SK-N-SH (cell line): ENCODE results near the gene TGFBI. TPM values are rescaled to one million over a fixed set of nuclear protein-coding genes. Genes with fewer than 3 reads are reported as not detected.

Experiments used
- CTCF ChIA-PET: fragments of 300-600, 350-600 bp; formaldehyde crosslinking; extraction: SDS; loops from one replicate; lab custom pipeline; 2021; lab: Yijun Ruan, JAX
- POLR2A ChIA-PET: fragments of 350-600 bp; sonication (Branson Sonifier 250); formaldehyde crosslinking; extraction: SDS; loops from one replicate; lab custom pipeline; 2020; ENCODE audit warnings: antibody characterized with exemption, inconsistent platforms; lab: Yijun Ruan, JAX
- DNase-seq: peaks from one replicate; pipeline ENCODE4 v3.0.0; 2012
- H2AFZ ChIP-seq: fragments of 200-600 bp; sonication (generic); 2 replicates; pipeline ENCODE4 v1.8.1; 2016; ENCODE audit warnings: antibody characterized with exemption, mild to moderate bottlenecking, low read depth
- H3F3A ChIP-seq: fragments of 200-600 bp; sonication (generic); replicated peaks from 2 replicates; pipeline ENCODE3; 2016; ENCODE audit warnings: antibody characterized with exemption, mild to moderate bottlenecking; ENCODE audit not compliant: insufficient read depth
- H3K27ac ChIP-seq, 2 experiments: fragments of 200-500 bp in 1 of 2; fragments of 200-600 bp in 1 of 2; sonication (Bioruptor generic) in 1 of 2; sonication (generic), shearing (Covaris generic) in 1 of 2; 2 replicates each; pipeline versions ENCODE4 v1.5.1 to v1.6.1; 2014 to 2016; ENCODE audit warnings: low read depth in 2 of 2, inconsistent platforms in 1 of 2, low read length in 1 of 2, mild to moderate bottlenecking in 1 of 2, mixed read lengths in 1 of 2
- H3K27me3 ChIP-seq: fragments of 200-600 bp; sonication (generic), shearing (Covaris generic); 2 replicates; pipeline ENCODE4 v1.6.1; 2016; ENCODE audit warnings: mixed run types; ENCODE audit not compliant: insufficient read depth
- H3K36me3 ChIP-seq, 2 experiments: fragments of 200-500 bp in 1 of 2; fragments of 200-600 bp in 1 of 2; sonication (Bioruptor generic) in 1 of 2; sonication (generic) in 1 of 2; replicated peaks in 1 of 2; 2 replicates each; pipeline versions ENCODE3 to v1.5.1; 2014 to 2016; ENCODE audit warnings: low read length in 1 of 2, mild to moderate bottlenecking in 1 of 2; ENCODE audit not compliant: insufficient read depth in 2 of 2, control insufficient read depth in 1 of 2
- H3K4me1 ChIP-seq, 2 experiments: fragments of 200-500 bp in 1 of 2; fragments of 200-600 bp in 1 of 2; sonication (Bioruptor generic) in 1 of 2; sonication (generic), shearing (Covaris generic) in 1 of 2; 2 replicates each; pipeline versions ENCODE4 v1.5.1 to v1.6.1; 2014 to 2016; ENCODE audit warnings: low read depth in 1 of 2, low read length in 1 of 2, mixed run types in 1 of 2; ENCODE audit not compliant: insufficient read depth in 2 of 2, control insufficient read depth in 1 of 2
- H3K4me2 ChIP-seq: fragments of 200-600 bp; sonication (generic), shearing (Covaris generic); 2 replicates; pipeline ENCODE4 v1.6.1; 2017; ENCODE audit warnings: mixed run types
- H3K4me3 ChIP-seq, 2 experiments: fragments of 200-500 bp in 1 of 2; fragments of 200-600 bp in 1 of 2; sonication (Bioruptor generic) in 1 of 2; sonication (generic), shearing (Covaris generic) in 1 of 2; 2 replicates each; pipeline versions ENCODE4 v1.5.1 to v1.8.1; 2014 to 2016; ENCODE audit warnings: low read depth in 2 of 2, inconsistent platforms in 1 of 2, low read length in 1 of 2, mild to moderate bottlenecking in 1 of 2, mixed read lengths in 1 of 2, moderate library complexity in 1 of 2
- H3K79me2 ChIP-seq: fragments of 200-600 bp; sonication (generic); 2 replicates; pipeline ENCODE4 v1.8.1; 2017; ENCODE audit warnings: mild to moderate bottlenecking; ENCODE audit not compliant: insufficient read depth
- H3K9ac ChIP-seq: fragments of 200-600 bp; sonication (generic); 2 replicates; pipeline ENCODE4 v1.6.1; 2017; ENCODE audit warnings: mixed run types
- H3K9me2 ChIP-seq: fragments of 200-600 bp; sonication (generic); 2 replicates; pipeline ENCODE4 v1.6.1; 2017; ENCODE audit warnings: mixed run types
- H3K9me3 ChIP-seq: fragments of 200-600 bp; sonication (generic); 2 replicates; pipeline ENCODE4 v1.6.1; 2017; ENCODE audit warnings: mixed run types, mild to moderate bottlenecking, moderate library complexity
- H4K20me1 ChIP-seq: fragments of 200-600 bp; sonication (generic); 2 replicates; pipeline ENCODE4 v1.6.1; 2017; ENCODE audit warnings: mild to moderate bottlenecking, mixed run types; ENCODE audit not compliant: insufficient read depth
- CHD2 ChIP-seq: fragments of 150-350 bp; IDR thresholded peaks from 2 replicates; pipeline ENCODE4 v1.6.1; 2018; ENCODE audit warnings: low read length; ENCODE audit not compliant: partially characterized antibody
- EZH2phosphoT487 ChIP-seq: fragments of 200-600 bp; sonication (generic); IDR thresholded peaks from 2 replicates; pipeline ENCODE4 v1.6.1; 2017; ENCODE audit warnings: low read depth, mixed run types, mild to moderate bottlenecking, antibody characterized with exemption, moderate library complexity, borderline replicate concordance
- FOSL2 ChIP-seq: IDR thresholded peaks from 2 replicates; pipeline ENCODE4 v1.4.0; 2012; ENCODE audit warnings: low read depth, mild to moderate bottlenecking, moderate library complexity, borderline replicate concordance
- MEF2A ChIP-seq: IDR thresholded peaks from 2 replicates; pipeline ENCODE4 v1.4.0; 2012; ENCODE audit warnings: low read depth, borderline replicate concordance
- NFIC ChIP-seq: IDR thresholded peaks from 2 replicates; pipeline ENCODE4 v1.4.0; 2012; ENCODE audit warnings: borderline replicate concordance
- POLR2AphosphoS5 ChIP-seq: IDR thresholded peaks from 2 replicates; pipeline ENCODE4 v1.6.1; 2012; ENCODE audit warnings: low read depth, low read length
- WGBS: methylation state at CpG from one replicate; pipeline ENCODE4 v1.1.6; 2017; ENCODE audit warnings: low lambda C conversion rate; 5-methylcytosine and 5-hydroxymethylcytosine counted together
- polyA plus RNA-seq, 3 experiments: library from polyadenylated mRNA; depleted of rRNA; stranded (reverse); fragments of >200 nt; gene quantifications; 2 replicates each; pipeline ENCODE4 v1.2.3, GENCODE V29; 2012
- TF ChIP-seq, protein P1 (sequence below): IDR thresholded peaks from 2 replicates; pipeline ENCODE4; 2012

TGFBI gene
- polyA plus RNA-seq, 1 of the 3 experiments (the other 2 are of a cell fraction) = 2,678 TPM

DNA sequence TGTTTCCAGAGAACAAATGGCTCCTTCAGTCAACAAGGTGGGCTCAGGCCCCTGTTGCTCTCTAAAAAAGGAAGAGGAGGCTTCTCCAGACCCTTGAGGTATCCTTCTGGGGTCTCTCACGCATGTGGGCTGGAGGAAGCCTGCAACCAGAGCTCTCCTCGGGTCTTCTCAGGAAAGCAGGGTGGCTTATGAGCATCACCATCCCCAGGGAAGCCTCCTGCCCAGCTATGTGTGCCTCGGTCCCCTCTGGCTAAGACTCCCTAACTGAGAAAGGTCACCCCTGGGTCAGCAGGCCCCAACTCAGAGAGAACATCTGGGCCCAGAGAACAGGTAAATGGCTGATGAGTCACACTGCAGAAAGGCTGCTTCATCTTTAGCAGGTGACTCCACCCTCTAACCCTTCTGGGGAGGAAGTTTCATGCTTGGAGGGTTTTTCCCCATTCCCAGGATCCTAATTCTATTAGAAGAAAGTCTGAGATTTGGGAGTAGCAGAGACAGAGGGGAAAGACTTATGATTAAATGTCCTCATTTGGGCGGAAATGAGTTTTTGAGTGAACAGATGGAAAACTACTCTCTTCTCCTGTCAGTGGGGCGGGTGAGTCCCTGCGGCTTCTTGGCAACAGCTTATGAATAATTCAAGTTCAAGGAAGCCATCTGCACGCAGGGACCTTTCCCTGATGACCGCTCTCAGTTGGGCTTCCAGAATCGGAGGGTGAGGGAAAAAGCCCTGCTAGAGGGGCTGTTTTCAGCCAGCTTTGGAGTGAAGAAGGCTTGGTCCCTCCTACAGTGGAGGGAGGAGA, 41.9 kb downstream of the TGFBI start:
- H3K27me3 ChIP-seq = no peaks in the 10 kb centered on the region
- H3K4me2 ChIP-seq = no peak overlapping the region
- no peak for TF ChIP-seq FOSL2
- no peak for TF ChIP-seq EZH2phosphoT487
- TF ChIP-seq MEF2A = no peak
- 0 out of 2 replicates have a peak, but pooled peaks have one; percentile 4 for TF ChIP-seq POLR2AphosphoS5
- TF ChIP-seq NFIC = no peak
- no peak for TF ChIP-seq CHD2
- H4K20me1 ChIP-seq = no peaks in the 10 kb centered on the region
- H2AFZ ChIP-seq = no peak overlapping the region
- H3K79me2 ChIP-seq = no peaks in the 10 kb centered on the region
- H3K27ac ChIP-seq = no peak overlapping the region
- ChIA-PET POLR2A (no interaction called here), CTCF (interaction anchor here (1.3 to 2.5 kb wide), 3 partner anchors 11 to 179 kb away, joined by 3 to 7 read pairs (median 3); no protein-coding TSS in a partner anchor)
- peaks cover 0 to 22% of the 10 kb centered on the region in 2 experiments for H3K36me3 ChIP-seq
- no peak overlapping the region for H3K4me3 ChIP-seq
- H3F3A ChIP-seq = peaks cover 72% of the 10 kb centered on the region
- WGBS = 80% methylated on average over 6 of the region's 9 CpGs
- no peak overlapping the region for H3K9ac ChIP-seq
- H3K9me3 ChIP-seq = no peaks in the 10 kb centered on the region
- H3K9me2 ChIP-seq = no peaks in the 10 kb centered on the region
- no peak for DNase-seq
- no peaks in the 10 kb centered on the region for H3K4me1 ChIP-seq

DNA sequence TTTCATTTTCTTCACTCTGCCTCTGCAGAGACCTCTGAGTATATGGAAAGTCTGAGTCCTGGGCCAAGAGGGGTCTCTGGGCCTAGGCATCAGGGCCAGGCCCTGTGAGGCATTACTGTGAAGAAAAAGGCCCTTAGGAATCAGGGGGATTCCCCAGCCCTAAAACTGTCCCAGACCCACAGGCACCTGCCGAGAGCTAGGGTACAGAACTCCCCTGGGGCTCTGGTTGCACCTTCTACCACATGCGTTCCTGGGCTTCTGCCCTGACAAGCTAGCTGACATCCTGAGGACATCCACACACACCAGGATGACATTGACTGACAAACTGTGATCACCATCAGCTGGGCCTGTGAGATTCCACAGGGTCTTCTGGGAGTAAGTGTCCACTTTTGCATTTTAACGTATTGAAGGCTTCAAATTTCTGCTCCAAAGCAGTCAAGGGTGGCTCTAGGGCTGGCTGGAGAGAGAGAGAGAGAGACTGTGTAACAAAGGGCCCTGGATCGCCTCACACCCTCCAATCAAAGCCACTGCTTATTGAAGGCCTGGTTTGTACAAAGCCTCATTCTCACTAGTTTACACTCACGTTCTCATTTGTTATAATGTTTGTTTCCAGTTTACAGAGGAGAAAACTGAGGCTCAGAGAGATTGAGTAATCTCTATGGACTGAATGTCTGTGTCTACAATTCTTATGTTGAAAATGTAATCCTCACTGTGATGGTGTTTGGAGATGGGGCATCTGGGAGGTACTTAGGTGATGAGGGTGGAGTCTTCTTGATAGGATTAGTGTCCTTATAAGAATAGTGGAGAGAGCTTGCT, 45.1 kb downstream of the TGFBI start:
- Histone ChIP-seq H3F3A (peaks cover 42% of the 10 kb centered on the region), H2AFZ (no peak overlapping the region), H3K27ac (peak overlapping the region in 1 of 2 experiments; percentile 2; a peak in 1 of 4 replicates), H4K20me1 (no peaks in the 10 kb centered on the region), H3K27me3 (no peaks in the 10 kb centered on the region), H3K4me2 (no peak overlapping the region), H3K4me1 (no peaks in the 10 kb centered on the region), H3K9me2 (no peaks in the 10 kb centered on the region), H3K79me2 (no peaks in the 10 kb centered on the region), H3K9ac (no peak overlapping the region), H3K36me3 (peaks cover 0 to 9% of the 10 kb centered on the region in 2 experiments), H3K9me3 (no peaks in the 10 kb centered on the region), H3K4me3 (no peak overlapping the region)
- peak; percentile 33 for TF ChIP-seq POLR2AphosphoS5
- TF ChIP-seq, protein P1, sequence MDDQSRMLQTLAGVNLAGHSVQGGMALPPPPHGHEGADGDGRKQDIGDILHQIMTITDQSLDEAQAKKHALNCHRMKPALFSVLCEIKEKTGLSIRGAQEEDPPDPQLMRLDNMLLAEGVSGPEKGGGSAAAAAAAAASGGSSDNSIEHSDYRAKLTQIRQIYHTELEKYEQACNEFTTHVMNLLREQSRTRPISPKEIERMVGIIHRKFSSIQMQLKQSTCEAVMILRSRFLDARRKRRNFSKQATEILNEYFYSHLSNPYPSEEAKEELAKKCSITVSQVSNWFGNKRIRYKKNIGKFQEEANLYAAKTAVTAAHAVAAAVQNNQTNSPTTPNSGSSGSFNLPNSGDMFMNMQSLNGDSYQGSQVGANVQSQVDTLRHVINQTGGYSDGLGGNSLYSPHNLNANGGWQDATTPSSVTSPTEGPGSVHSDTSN = no peak
- WGBS = 90% methylated on average over 4 of the region's 5 CpGs
- CTCF ChIA-PET = interaction anchor here (0.9 kb wide), 1 partner anchor 10 kb away, joined by 4 read pairs; no protein-coding TSS in a partner anchor
- POLR2A ChIA-PET = no interaction called here
- no peak for DNase-seq
